Measurements from ENCODE around the gene IL5RA. TPM values are rescaled to one million over a fixed set of nuclear protein-coding genes. Genes with fewer than 3 reads are reported as not detected.

Gene IL5RA
- polyA plus RNA-seq, 1 of the 3 experiments (the other 2 are of a cell fraction), result not detected

DNA sequence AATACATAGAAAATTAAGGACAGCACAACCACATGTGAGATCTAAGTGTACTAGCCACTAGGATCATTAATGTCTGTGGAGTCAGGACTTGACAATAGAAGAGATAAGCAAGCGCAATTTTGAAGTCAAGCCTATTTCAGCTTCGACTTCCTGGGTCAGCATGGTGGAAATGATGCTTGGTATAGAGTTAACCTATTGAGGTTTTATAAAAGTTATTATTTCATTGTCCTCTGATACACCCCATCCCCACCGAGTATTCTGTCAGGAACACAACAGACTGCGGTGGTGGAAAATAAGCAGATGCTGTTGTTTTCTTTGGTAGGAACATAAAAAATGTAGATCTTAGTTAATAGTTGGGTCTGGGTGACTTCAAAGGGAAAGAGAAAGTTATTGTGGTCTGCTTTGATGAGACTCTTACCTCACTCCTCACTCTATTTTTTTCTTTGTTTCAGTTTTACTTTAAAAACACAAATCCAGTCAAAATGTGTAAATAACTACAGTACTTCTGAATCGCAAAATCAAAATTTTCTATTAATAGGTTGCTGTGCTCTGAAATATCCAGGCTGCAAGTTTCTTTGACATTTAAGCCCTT lies 82.1 kb downstream of the IL5RA start:
- H3K36me3 ChIP-seq (replicated peaks in 1 of 2; ENCODE audit: control insufficient read depth in 1 of 2, insufficient read depth in 2 of 2, low read length in 1 of 2), result no peaks in the 10 kb centered on the region
- CTCF ChIA-PET, result no interaction called here
- H3K4me3 ChIP-seq (ENCODE audit: low read depth in 2 of 2, low read length in 1 of 2), result no peak overlapping the region
- no peak overlapping the region for H2AFZ ChIP-seq (ENCODE audit: low read depth)
- no peaks in the 10 kb centered on the region for H4K20me1 ChIP-seq (ENCODE audit: insufficient read depth)
- no peak for TF ChIP-seq EP300 (IDR thresholded peaks at IDR 0.05; ENCODE audit: borderline replicate concordance in 1 of 2, low read depth in 1 of 2, low read length in 1 of 2)
- no peak for TF ChIP-seq JUND (IDR thresholded peaks at IDR 0.05)
- TF ChIP-seq YY1 (IDR thresholded peaks at IDR 0.05; ENCODE audit: low read depth), result no peak
- no peak for TF ChIP-seq ELF1 (IDR thresholded peaks at IDR 0.05)
- no peak for TF ChIP-seq GABPA (IDR thresholded peaks at IDR 0.05; ENCODE audit: low read depth)
- no peak for TF ChIP-seq TCF12 (IDR thresholded peaks at IDR 0.05)
- TF ChIP-seq SIN3A (IDR thresholded peaks at IDR 0.05; ENCODE audit: borderline replicate concordance, low read depth, low read length), result no peak
- no peak for TF ChIP-seq NFIC (IDR thresholded peaks at IDR 0.05; ENCODE audit: borderline replicate concordance)
- no peaks in the 10 kb centered on the region for H3F3A ChIP-seq (replicated peaks; ENCODE audit: insufficient read depth)
- H3K27me3 ChIP-seq (ENCODE audit: insufficient read depth), result no peaks in the 10 kb centered on the region
- DNase-seq, result no peak
- WGBS (ENCODE audit: low lambda C conversion rate), result 27% methylated on average over 5 of the region's 5 CpGs
- H3K9me2 ChIP-seq, result no peaks in the 10 kb centered on the region
- no peak overlapping the region for H3K4me2 ChIP-seq
- H3K9ac ChIP-seq, result no peak overlapping the region
- no peaks in the 10 kb centered on the region for H3K79me2 ChIP-seq (ENCODE audit: insufficient read depth)
- POLR2A ChIA-PET, result no interaction called here
- H3K9me3 ChIP-seq, result no peaks in the 10 kb centered on the region
- no peak overlapping the region for H3K27ac ChIP-seq (ENCODE audit: low read depth in 2 of 2, low read length in 1 of 2)
- peaks cover 0 to 8% of the 10 kb centered on the region in 2 experiments; a peak in 1 of 4 replicates for H3K4me1 ChIP-seq (ENCODE audit: control insufficient read depth in 1 of 2, insufficient read depth in 2 of 2, low read depth in 1 of 2, low read length in 1 of 2)

DNA sequence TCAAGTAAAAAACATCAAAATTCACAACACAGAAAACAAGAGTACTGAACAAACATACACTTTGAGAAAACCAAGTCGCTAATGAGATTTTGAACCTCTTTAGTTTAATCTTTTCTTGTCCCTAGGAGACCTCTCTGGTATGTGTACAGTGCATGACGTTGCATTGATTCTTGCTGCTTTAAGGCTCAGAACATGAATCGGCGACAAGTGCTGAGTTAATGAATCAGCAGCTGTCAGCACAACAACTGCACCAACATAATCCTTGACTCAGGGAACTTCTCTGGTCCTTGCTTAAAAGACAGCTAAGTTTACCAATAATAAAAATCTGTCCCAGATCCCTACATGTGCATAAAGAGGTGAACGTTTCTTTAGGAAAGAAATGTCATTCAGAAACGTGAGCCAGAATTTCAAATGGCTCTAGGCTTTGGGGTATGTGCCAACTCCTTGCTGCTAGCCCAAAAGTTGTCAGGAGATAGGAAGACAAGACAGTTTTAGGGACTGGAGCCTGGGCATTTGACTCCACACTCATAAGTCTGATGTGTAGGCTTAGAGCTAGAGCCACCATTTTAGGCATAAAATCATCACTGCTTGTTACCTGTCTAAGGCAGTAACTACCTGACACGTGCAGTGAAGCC lies 86.9 kb downstream of the IL5RA start:
- no peak overlapping the region for H3K4me3 ChIP-seq (ENCODE audit: low read depth in 2 of 2, low read length in 1 of 2)
- POLR2A ChIA-PET, result no interaction called here
- H3K9me2 ChIP-seq, result no peaks in the 10 kb centered on the region
- H3K4me2 ChIP-seq, result no peak overlapping the region
- H3K9ac ChIP-seq, result no peak overlapping the region
- no peaks in the 10 kb centered on the region for H3K36me3 ChIP-seq (replicated peaks in 1 of 2; ENCODE audit: control insufficient read depth in 1 of 2, insufficient read depth in 2 of 2, low read length in 1 of 2)
- no peaks in the 10 kb centered on the region for H3K79me2 ChIP-seq (ENCODE audit: insufficient read depth)
- H3K9me3 ChIP-seq, result no peaks in the 10 kb centered on the region
- 25% methylated on average over 7 of the region's 7 CpGs for WGBS (ENCODE audit: low lambda C conversion rate)
- H3K27ac ChIP-seq (ENCODE audit: low read depth in 2 of 2, low read length in 1 of 2), result no peak overlapping the region
- CTCF ChIA-PET, result interaction anchor here (1.4 kb wide), 1 partner anchor 12 kb away, joined by 4 read pairs; no protein-coding TSS in a partner anchor
- no peaks in the 10 kb centered on the region for H3K27me3 ChIP-seq (ENCODE audit: insufficient read depth)
- H2AFZ ChIP-seq (ENCODE audit: low read depth), result no peak overlapping the region
- H3K4me1 ChIP-seq (ENCODE audit: control insufficient read depth in 1 of 2, insufficient read depth in 2 of 2, low read depth in 1 of 2, low read length in 1 of 2), result no peaks in the 10 kb centered on the region
- no peak for DNase-seq
- TF ChIP-seq, protein P1, sequence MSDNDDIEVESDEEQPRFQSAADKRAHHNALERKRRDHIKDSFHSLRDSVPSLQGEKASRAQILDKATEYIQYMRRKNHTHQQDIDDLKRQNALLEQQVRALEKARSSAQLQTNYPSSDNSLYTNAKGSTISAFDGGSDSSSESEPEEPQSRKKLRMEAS (IDR thresholded peaks at IDR 0.05; ENCODE audit: low read depth), result no peak
- H3F3A ChIP-seq (replicated peaks; ENCODE audit: insufficient read depth), result no peaks in the 10 kb centered on the region
- no peaks in the 10 kb centered on the region for H4K20me1 ChIP-seq (ENCODE audit: insufficient read depth)

DNA sequence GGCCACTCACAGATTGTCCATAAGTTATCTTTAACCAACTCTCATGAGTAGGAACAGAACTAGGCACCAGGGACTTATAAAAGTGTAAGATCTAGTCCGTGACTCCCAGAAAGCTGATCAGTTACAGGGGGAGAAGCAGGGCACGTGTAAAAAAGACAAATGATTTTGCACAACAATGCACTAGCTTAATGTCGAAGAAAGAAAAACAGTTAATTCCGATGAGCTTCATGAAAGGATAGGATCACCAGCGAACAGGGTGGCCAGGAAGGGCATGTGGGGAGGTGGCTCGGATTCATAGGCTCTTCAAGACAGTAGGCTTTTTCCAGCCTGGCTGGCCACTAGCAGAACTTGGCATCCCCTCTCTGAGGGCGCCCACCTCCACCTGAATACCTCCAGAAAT lies 90.0 kb downstream of the IL5RA start:
- Histone ChIP-seq H3K9me3 (no peaks in the 10 kb centered on the region), H3K27me3 (ENCODE audit: insufficient read depth) (no peaks in the 10 kb centered on the region), H2AFZ (ENCODE audit: low read depth) (no peak overlapping the region), H3K27ac (ENCODE audit: low read depth in 2 of 2, low read length in 1 of 2) (no peak overlapping the region), H3K4me3 (ENCODE audit: low read depth in 2 of 2, low read length in 1 of 2) (no peak overlapping the region), H3K79me2 (ENCODE audit: insufficient read depth) (no peaks in the 10 kb centered on the region), H3K9me2 (no peaks in the 10 kb centered on the region), H3K36me3 (replicated peaks in 1 of 2; ENCODE audit: control insufficient read depth in 1 of 2, insufficient read depth in 2 of 2, low read length in 1 of 2) (no peaks in the 10 kb centered on the region), H3F3A (replicated peaks; ENCODE audit: insufficient read depth) (no peaks in the 10 kb centered on the region), H3K9ac (no peak overlapping the region), H4K20me1 (ENCODE audit: insufficient read depth) (no peaks in the 10 kb centered on the region), H3K4me1 (ENCODE audit: control insufficient read depth in 1 of 2, insufficient read depth in 2 of 2, low read depth in 1 of 2, low read length in 1 of 2) (no peaks in the 10 kb centered on the region), H3K4me2 (no peak overlapping the region)
- 28% methylated on average over 7 of the region's 7 CpGs for WGBS (ENCODE audit: low lambda C conversion rate)
- ChIA-PET CTCF (interaction anchor here (1.0 kb wide), 1 partner anchor 1938 kb away, joined by 3 read pairs; no protein-coding TSS in a partner anchor), POLR2A (no interaction called here)
- TF ChIP-seq RAD21 (IDR thresholded peaks at IDR 0.05; ENCODE audit: low read length), result no peak
- TF ChIP-seq EZH2phosphoT487 (IDR thresholded peaks at IDR 0.05; ENCODE audit: borderline replicate concordance, low read depth), result no peak
- no peak for TF ChIP-seq FOSL2 (IDR thresholded peaks at IDR 0.05; ENCODE audit: borderline replicate concordance, low read depth)
- no peak for TF ChIP-seq FOXJ3 (CRISPR knock-in tag; IDR thresholded peaks at IDR 0.05)
- TF ChIP-seq, protein P2, sequence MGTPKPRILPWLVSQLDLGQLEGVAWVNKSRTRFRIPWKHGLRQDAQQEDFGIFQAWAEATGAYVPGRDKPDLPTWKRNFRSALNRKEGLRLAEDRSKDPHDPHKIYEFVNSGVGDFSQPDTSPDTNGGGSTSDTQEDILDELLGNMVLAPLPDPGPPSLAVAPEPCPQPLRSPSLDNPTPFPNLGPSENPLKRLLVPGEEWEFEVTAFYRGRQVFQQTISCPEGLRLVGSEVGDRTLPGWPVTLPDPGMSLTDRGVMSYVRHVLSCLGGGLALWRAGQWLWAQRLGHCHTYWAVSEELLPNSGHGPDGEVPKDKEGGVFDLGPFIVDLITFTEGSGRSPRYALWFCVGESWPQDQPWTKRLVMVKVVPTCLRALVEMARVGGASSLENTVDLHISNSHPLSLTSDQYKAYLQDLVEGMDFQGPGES (IDR thresholded peaks at IDR 0.05; ENCODE audit: low read depth, low read length), result no peak
- TF ChIP-seq TCF12 (IDR thresholded peaks at IDR 0.05), result no peak
- TF ChIP-seq, protein P3, sequence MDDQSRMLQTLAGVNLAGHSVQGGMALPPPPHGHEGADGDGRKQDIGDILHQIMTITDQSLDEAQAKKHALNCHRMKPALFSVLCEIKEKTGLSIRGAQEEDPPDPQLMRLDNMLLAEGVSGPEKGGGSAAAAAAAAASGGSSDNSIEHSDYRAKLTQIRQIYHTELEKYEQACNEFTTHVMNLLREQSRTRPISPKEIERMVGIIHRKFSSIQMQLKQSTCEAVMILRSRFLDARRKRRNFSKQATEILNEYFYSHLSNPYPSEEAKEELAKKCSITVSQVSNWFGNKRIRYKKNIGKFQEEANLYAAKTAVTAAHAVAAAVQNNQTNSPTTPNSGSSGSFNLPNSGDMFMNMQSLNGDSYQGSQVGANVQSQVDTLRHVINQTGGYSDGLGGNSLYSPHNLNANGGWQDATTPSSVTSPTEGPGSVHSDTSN (IDR thresholded peaks at IDR 0.05), result no peak
- TF ChIP-seq, protein P4, sequence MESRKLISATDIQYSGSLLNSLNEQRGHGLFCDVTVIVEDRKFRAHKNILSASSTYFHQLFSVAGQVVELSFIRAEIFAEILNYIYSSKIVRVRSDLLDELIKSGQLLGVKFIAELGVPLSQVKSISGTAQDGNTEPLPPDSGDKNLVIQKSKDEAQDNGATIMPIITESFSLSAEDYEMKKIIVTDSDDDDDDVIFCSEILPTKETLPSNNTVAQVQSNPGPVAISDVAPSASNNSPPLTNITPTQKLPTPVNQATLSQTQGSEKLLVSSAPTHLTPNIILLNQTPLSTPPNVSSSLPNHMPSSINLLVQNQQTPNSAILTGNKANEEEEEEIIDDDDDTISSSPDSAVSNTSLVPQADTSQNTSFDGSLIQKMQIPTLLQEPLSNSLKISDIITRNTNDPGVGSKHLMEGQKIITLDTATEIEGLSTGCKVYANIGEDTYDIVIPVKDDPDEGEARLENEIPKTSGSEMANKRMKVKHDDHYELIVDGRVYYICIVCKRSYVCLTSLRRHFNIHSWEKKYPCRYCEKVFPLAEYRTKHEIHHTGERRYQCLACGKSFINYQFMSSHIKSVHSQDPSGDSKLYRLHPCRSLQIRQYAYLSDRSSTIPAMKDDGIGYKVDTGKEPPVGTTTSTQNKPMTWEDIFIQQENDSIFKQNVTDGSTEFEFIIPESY (IDR thresholded peaks at IDR 0.05; ENCODE audit: borderline replicate concordance, low read depth), result no peak
- TF ChIP-seq, protein P1 (IDR thresholded peaks at IDR 0.05; ENCODE audit: low read depth), result no peak
- TF ChIP-seq SMC3 (IDR thresholded peaks at IDR 0.05; ENCODE audit: low read depth, low read length), result no peak
- TF ChIP-seq GABPA (IDR thresholded peaks at IDR 0.05; ENCODE audit: low read depth), result no peak
- DNase-seq, result no peak
